BLaER1 treated with 17β-estradiol and CSF1 and Interleukin-3, amounts not matched to agents 10 nM and 100 nM (cell line): Measurements from ENCODE around the gene RIMKLB.

Source experiments
- H3K27ac ChIP-seq, 11 experiments: shearing (Covaris generic); formaldehyde crosslinking; 2 replicates each; pipeline ENCODE4 v1.8.1; 2022
- H3K27me3 ChIP-seq, 11 experiments: shearing (Covaris generic); formaldehyde crosslinking; 2 replicates each; pipeline ENCODE4 v1.8.1; 2022
- H3K36me3 ChIP-seq, 11 experiments: shearing (Covaris generic); formaldehyde crosslinking; 2 replicates each; pipeline ENCODE4 v1.8.1; 2022
- H3K4me1 ChIP-seq, 10 experiments: shearing (Covaris generic); formaldehyde crosslinking; 2 replicates each; pipeline ENCODE4 v1.8.1; 2022
- H3K4me2 ChIP-seq, 11 experiments: shearing (Covaris generic); formaldehyde crosslinking; 2 replicates each; pipeline ENCODE4 v1.8.1; 2022
- H3K4me3 ChIP-seq, 10 experiments: shearing (Covaris generic); formaldehyde crosslinking; 2 replicates each; pipeline ENCODE4 v1.8.1; 2022
- H3K9ac ChIP-seq, 11 experiments: shearing (Covaris generic); formaldehyde crosslinking; 2 replicates each; pipeline ENCODE4 v1.8.1; 2022
- H3K9me3 ChIP-seq, 11 experiments: shearing (Covaris generic); formaldehyde crosslinking; replicated peaks in 1 of 11; 2 replicates each; pipeline ENCODE4 v1.8.1; 2022
- H4K20me1 ChIP-seq, 11 experiments: shearing (Covaris generic); formaldehyde crosslinking; 2 replicates each; pipeline ENCODE4 v1.8.1; 2022
- Cebpa-rat ChIP-seq, 11 experiments: shearing (Covaris generic); IDR thresholded peaks; 2 replicates each; pipeline ENCODE4 v1.8.1; 2022

Gene RIMKLB

GRCh38 chr12:8697476-8698131 is at the start of gene RIMKLB:
TSS of gene RIMKLB (plus strand) at chr12:8697991. CDS start at chr12:8713867, 15,876 bp downstream.
- Histone ChIP-seq H3K4me3 (peak within 1 kb of the TSS; percentile 83 to 94 (median 90)), H3K4me1 (peaks cover 49 to 79% (median 66%) of the 10 kb centered on the region in 10 experiments), H4K20me1 (peaks cover 12 to 40% (median 31%) of the 10 kb centered on the region in 11 experiments; a peak in 17 of 22 replicates), H3K27ac (peak within 1 kb of the TSS; percentile 90 to 95 (median 92)), H3K27me3 (no peaks in the 10 kb centered on the region), H3K36me3 (peaks cover 0 to 10% (median 2%) of the 10 kb centered on the region in 11 experiments; a peak in 6 of 22 replicates), H3K4me2 (peak within 1 kb of the TSS; percentile 79 to 95 (median 84)), H3K9ac (peak within 1 kb of the TSS; percentile 86 to 97 (median 94)), H3K9me3 (no peaks in the 10 kb centered on the region)
- TF ChIP-seq Cebpa-rat (IDR thresholded peaks at IDR 0.05): no peak

- Histone ChIP-seq H3K36me3 (no peaks in the 10 kb centered on the region), H3K4me2 (peak overlapping the region in 8 of 11 experiments; percentile 11 to 47 (median 23); a peak in 13 of 22 replicates), H3K27ac (no peak overlapping the region)
These were observed 49.1 kb upstream of the RIMKLB start for GRCh38 chr12:8648576-8649205.

GRCh38 chr12:8655421-8655820 is 42.4 kb upstream of the RIMKLB start:
- TF ChIP-seq Cebpa-rat (IDR thresholded peaks at IDR 0.05): no peak
- no peak overlapping the region for H3K4me3 ChIP-seq
- no peaks in the 10 kb centered on the region for H3K9me3 ChIP-seq
- no peaks in the 10 kb centered on the region for H4K20me1 ChIP-seq
- no peak overlapping the region for H3K4me2 ChIP-seq
- no peaks in the 10 kb centered on the region for H3K4me1 ChIP-seq
- H3K27me3 ChIP-seq: no peaks in the 10 kb centered on the region
- no peak overlapping the region for H3K27ac ChIP-seq
- no peak overlapping the region for H3K9ac ChIP-seq
- no peaks in the 10 kb centered on the region for H3K36me3 ChIP-seq

More at GRCh38 chr12:8648576-8649205, 49.1 kb upstream of the RIMKLB start:
- no peaks in the 10 kb centered on the region for H3K27me3 ChIP-seq
- no peaks in the 10 kb centered on the region for H4K20me1 ChIP-seq
- no peak overlapping the region for H3K9ac ChIP-seq
- peaks cover 21 to 36% (median 28%) of the 10 kb centered on the region in 10 experiments for H3K4me1 ChIP-seq
- H3K4me3 ChIP-seq: no peak overlapping the region
- peaks cover 0 to under 1% (median 0%) of the 10 kb centered on the region in 11 experiments; a peak in 2 of 22 replicates for H3K9me3 ChIP-seq
- no peak for TF ChIP-seq Cebpa-rat (IDR thresholded peaks at IDR 0.05)

- no peak for TF ChIP-seq Cebpa-rat (IDR thresholded peaks at IDR 0.05)
- Histone ChIP-seq H3K36me3 (no peaks in the 10 kb centered on the region), H3K4me1 (no peaks in the 10 kb centered on the region)
These were observed 39.4 kb upstream of the RIMKLB start for GRCh38 chr12:8658346-8658745.

GRCh38 chr12:8661016-8661415 is 36.8 kb upstream of the RIMKLB start:
- Histone ChIP-seq H3K4me1 (no peaks in the 10 kb centered on the region), H3K4me3 (no peak overlapping the region), H3K27ac (no peak overlapping the region), H3K9ac (no peak overlapping the region), H3K36me3 (no peaks in the 10 kb centered on the region), H3K27me3 (no peaks in the 10 kb centered on the region), H4K20me1 (no peaks in the 10 kb centered on the region), H3K9me3 (no peaks in the 10 kb centered on the region), H3K4me2 (no peak overlapping the region)
- TF ChIP-seq Cebpa-rat (IDR thresholded peaks at IDR 0.05): no peak

More at GRCh38 chr12:8658346-8658745, 39.4 kb upstream of the RIMKLB start:
- no peak overlapping the region for H3K27ac ChIP-seq
- no peaks in the 10 kb centered on the region for H4K20me1 ChIP-seq
- no peak overlapping the region for H3K4me3 ChIP-seq
- H3K9ac ChIP-seq: peak overlapping the region in 1 of 11 experiments; percentile 6; a peak in 1 of 22 replicates
- H3K27me3 ChIP-seq: no peaks in the 10 kb centered on the region
- no peak overlapping the region for H3K4me2 ChIP-seq
- no peaks in the 10 kb centered on the region for H3K9me3 ChIP-seq

- no peak for TF ChIP-seq Cebpa-rat (IDR thresholded peaks at IDR 0.05)
- Histone ChIP-seq H3K4me2 (no peak overlapping the region), H3K9me3 (no peaks in the 10 kb centered on the region), H3K4me1 (peaks cover 0 to 6% (median under 1%) of the 10 kb centered on the region in 10 experiments; a peak in 8 of 20 replicates), H3K27ac (no peak overlapping the region), H3K36me3 (no peaks in the 10 kb centered on the region), H3K27me3 (no peaks in the 10 kb centered on the region), H3K4me3 (no peak overlapping the region), H4K20me1 (no peaks in the 10 kb centered on the region), H3K9ac (no peak overlapping the region)
These were observed 36.0 kb upstream of the RIMKLB start for GRCh38 chr12:8661751-8662150.

GRCh38 chr12:8662593-8662992 is 35.2 kb upstream of the RIMKLB start, which contains the start of gene MFAP5:
TSS of gene MFAP5 (minus strand) at chr12:8662826. CDS start at chr12:8662104, 722 bp downstream.
- H3K4me3 ChIP-seq: no peak within 1 kb of the TSS
- peaks cover 3 to 15% (median 9%) of the 10 kb centered on the region in 10 experiments; a peak in 19 of 20 replicates for H3K4me1 ChIP-seq
- H3K27me3 ChIP-seq: no peaks in the 10 kb centered on the region
- H3K9me3 ChIP-seq: no peaks in the 10 kb centered on the region
- TF ChIP-seq Cebpa-rat (IDR thresholded peaks at IDR 0.05): no peak
- H4K20me1 ChIP-seq: no peaks in the 10 kb centered on the region
- H3K27ac ChIP-seq: no peak within 1 kb of the TSS
- H3K9ac ChIP-seq: no peak within 1 kb of the TSS
- no peak within 1 kb of the TSS for H3K4me2 ChIP-seq
- H3K36me3 ChIP-seq: no peaks in the 10 kb centered on the region

GRCh38 chr12:8664228-8664913 is 33.4 kb upstream of the RIMKLB start:
- Histone ChIP-seq H3K27ac (no peak overlapping the region), H3K27me3 (no peaks in the 10 kb centered on the region), H3K9ac (no peak overlapping the region), H3K4me2 (no peak overlapping the region), H3K36me3 (no peaks in the 10 kb centered on the region), H4K20me1 (no peaks in the 10 kb centered on the region), H3K9me3 (peaks cover 0 to 6% (median 0%) of the 10 kb centered on the region in 11 experiments; a peak in 6 of 22 replicates), H3K4me3 (no peak overlapping the region), H3K4me1 (peaks cover 20 to 32% (median 26%) of the 10 kb centered on the region in 10 experiments)
- no peak for TF ChIP-seq Cebpa-rat (IDR thresholded peaks at IDR 0.05)

- Histone ChIP-seq H3K4me3 (no peak overlapping the region), H3K27me3 (no peaks in the 10 kb centered on the region), H3K4me1 (peaks cover 20 to 36% (median 26%) of the 10 kb centered on the region in 10 experiments), H3K36me3 (peaks cover 0 to 5% (median 0%) of the 10 kb centered on the region in 11 experiments; a peak in 1 of 22 replicates), H3K4me2 (no peak overlapping the region), H3K9me3 (peaks cover 7 to 19% (median 14%) of the 10 kb centered on the region in 11 experiments), H3K9ac (no peak overlapping the region), H3K27ac (no peak overlapping the region), H4K20me1 (no peaks in the 10 kb centered on the region)
- no peak for TF ChIP-seq Cebpa-rat (IDR thresholded peaks at IDR 0.05)
These were observed 32.0 kb upstream of the RIMKLB start for GRCh38 chr12:8665759-8666158.
